Kidney capillary endothelial cell (primary cell): ENCODE results near the gene ST6GALNAC4.

Source experiments
- DNase-seq: peaks from one replicate; pipeline ENCODE4 v3.0.0-alpha.2; 2018; ENCODE audit warnings: low spot score

The ST6GALNAC4 gene

DNA sequence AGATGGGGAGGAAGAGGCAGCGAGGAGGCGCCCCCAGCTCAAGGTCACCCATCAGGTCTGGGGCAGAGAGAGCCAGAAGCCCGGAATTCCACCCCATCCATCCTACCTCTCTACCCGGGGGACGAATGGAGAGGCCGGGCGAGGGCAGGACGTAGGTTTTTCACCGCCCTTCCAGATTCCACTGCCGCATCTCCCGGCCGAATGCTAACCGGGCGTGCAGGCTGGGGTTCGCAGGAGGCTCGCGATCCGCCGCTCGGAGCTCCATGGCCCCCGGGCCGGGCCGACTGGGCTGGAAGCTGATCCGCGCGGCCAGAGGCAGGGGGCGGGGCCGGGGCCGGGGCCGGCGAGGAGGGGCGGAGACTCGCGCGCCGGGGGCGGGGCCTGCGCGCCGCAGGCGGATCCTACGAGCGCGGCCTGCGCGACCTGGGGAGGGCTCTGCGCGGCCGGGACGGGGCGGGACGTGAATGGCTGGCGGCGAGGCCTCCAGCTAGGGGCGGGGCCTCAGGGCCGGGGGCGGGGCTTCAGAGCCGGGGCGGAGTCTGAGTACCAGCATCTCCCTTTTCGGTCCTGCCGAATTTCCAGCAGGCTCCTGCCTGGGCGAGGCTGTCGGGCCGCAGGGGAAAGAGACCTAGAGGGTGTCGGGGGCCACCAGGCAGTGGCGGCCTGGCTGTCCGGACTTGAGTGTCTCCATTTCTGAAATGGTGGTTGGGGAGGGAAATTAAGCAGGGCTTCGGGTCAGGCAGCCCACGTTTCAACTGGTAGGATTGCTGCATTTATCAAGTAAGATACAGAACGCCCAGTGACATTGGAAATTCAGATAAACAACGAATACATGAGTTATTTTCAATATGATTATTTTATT is at the start of gene ST6GALNAC4:
TSS of gene ST6GALNAC4 (minus strand) at position 322 of the 862 bp plus-strand sequence. CDS start 622 bp downstream, outside the sequence.
- DNase-seq, result peak; percentile 85

- no peak for DNase-seq
These were observed 49.1 kb upstream of the ST6GALNAC4 start for GRCh38 chr9:127965953-127966352.

DNA sequence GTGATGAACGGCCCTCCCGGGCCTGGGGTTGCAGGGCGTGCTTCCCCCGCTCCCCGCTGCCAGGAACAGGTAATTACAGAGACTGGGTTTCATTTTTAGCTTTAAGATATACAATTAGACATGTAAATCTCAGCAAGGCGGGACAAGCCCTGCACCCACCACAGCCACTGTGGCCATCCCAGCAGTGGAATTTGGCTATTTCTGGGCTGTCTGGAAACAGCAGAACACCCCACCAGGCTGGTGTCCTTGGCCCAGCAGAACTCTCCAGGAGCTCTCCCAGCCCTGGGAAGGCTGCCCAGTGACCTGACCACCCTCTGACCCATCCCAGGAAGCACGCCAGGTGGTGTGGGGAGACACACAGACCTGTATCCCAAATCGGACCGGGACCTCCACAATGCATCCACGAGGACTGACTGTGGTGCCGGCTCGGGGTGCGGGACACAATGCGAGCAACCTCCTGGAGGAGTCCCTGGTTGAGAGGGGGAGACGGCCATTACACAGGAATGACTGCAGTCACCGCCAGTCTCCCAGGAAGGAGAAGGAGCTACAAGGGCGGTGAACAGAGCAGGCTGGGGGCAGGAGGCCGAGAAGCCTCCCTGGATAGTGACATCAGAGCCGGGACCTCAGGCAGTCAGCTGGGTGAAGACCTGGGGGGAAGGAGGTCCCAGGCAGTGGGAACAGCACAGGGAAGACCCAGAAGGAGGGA is 46.7 kb upstream of the ST6GALNAC4 start:
- no peak for DNase-seq

GRCh38 chr9:127963041-127963358 is 46.2 kb upstream of the ST6GALNAC4 start:
- DNase-seq, result no peak

- DNase-seq, result no peak
These were observed 45.4 kb upstream of the ST6GALNAC4 start for GRCh38 chr9:127962278-127962677.

DNA sequence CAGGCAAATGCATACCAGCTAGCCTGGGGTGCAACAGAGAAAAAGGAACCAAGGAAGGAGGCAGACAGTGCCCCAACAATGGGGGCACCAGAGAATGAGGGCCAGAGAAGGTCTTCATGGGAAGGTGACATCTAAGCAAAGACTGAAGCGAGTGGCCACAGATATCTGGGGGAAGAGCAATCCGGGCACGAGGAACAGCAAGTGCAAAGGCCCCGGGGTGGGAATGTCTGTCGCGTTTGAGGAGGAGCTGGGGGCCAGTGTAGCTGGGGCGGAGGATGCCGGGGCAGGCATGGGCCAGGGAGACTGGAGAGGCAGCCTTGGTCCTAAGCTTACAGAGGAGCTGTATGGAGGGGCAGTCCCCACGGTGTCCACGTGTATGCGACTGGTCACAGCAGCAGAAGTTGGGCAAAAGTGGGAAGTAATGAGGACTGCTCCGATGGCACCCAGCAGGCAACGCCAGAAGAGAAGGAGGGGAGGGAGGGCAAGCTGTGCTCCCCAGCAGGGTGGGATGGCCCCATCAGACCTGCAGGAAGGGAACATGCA is 44.8 kb upstream of the ST6GALNAC4 start:
- DNase-seq, result no peak

DNA sequence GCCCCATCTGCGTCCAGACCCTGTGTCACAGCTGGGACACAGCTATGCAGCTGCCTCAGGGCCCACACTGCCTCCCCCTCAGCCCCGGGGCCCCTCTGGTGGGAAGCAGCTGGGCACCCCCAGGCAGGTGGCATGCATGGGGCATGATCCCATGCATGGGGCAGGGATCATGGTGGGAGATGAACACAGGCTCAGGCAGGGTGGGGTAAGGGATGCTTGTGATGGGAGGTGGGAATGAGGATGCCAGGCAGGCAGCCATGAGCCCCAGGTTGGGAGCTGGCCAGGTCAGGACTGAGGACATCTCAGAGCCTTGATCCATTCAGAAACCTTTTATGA is 44.3 kb upstream of the ST6GALNAC4 start:
- no peak for DNase-seq

- no peak for DNase-seq
These were observed 43.7 kb upstream of the ST6GALNAC4 start for GRCh38 chr9:127960410-127961154.

DNA sequence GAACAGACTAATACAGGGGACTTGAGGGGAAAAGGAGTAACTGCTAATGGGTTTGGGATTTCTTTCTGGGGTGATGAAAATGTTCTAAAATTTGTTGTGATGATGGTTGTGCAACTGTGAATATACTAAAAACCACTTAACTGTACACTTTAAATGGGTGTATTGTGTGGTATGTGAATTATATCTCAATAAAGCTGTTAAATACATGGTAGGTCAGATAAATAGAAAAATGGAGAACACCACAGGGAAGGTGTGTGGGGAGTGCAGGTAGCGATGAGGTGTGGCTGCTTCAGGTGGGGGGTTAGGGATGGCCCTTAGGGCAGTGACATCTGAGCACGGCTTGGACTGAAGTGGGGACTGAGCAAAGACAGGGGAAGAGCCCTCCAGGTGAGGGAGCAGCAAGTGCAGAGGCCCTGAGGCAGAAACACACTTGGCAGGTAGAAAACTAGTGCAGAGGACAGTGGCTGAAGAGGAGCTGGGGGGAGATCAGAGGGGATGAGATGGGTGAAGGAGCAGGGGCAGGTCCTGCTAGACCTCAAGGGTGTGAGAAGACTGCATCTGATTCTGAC is 43.1 kb upstream of the ST6GALNAC4 start:
- DNase-seq, result no peak

DNA sequence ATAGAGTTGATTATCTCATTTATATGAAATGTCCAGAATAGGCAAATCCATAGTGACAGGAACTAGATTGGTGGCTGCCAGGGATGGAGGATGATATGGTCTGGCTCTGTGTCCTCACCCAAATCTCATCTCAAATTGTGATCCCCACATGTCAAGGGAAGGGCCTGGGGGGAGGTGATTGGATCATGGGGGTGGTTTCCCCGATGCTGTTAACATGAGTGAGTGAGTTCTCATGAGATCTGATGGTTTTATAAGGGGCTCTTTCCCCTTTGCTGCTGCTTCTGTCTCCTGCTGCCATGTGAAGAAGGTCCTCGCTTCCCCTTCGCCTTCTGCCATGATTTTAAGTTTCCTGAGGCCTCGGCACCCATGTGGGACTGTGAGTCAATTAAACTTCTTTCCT is 42.6 kb upstream of the ST6GALNAC4 start:
- no peak for DNase-seq

GRCh38 chr9:127958728-127959127 is 41.9 kb upstream of the ST6GALNAC4 start:
- DNase-seq, result no peak

GRCh38 chr9:127955294-127956015 is 38.6 kb upstream of the ST6GALNAC4 start:
- DNase-seq, result no peak

DNA sequence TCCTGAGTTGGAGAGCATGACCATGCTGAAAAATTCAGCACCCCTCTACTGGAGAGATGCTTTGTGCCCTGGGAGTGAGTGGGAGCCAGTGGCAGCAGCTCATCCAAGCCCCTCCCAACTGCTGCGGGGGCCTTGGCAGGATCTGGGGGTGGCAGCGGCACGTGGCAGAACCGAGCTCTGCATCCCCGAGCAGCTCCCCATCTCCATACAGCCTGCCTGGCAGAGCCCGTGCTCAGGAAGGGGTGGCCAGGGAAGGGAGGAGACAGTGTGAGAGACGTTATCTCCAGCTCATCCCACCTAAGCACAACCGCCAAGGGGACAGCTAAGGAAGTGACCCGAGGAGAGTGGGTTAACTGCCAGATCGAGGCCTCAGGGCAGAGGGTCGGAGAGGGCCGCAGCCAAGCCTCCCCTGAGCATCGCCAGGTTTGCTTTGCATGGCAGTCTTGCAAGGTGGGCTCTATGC is 38.0 kb upstream of the ST6GALNAC4 start:
- no peak for DNase-seq

DNA sequence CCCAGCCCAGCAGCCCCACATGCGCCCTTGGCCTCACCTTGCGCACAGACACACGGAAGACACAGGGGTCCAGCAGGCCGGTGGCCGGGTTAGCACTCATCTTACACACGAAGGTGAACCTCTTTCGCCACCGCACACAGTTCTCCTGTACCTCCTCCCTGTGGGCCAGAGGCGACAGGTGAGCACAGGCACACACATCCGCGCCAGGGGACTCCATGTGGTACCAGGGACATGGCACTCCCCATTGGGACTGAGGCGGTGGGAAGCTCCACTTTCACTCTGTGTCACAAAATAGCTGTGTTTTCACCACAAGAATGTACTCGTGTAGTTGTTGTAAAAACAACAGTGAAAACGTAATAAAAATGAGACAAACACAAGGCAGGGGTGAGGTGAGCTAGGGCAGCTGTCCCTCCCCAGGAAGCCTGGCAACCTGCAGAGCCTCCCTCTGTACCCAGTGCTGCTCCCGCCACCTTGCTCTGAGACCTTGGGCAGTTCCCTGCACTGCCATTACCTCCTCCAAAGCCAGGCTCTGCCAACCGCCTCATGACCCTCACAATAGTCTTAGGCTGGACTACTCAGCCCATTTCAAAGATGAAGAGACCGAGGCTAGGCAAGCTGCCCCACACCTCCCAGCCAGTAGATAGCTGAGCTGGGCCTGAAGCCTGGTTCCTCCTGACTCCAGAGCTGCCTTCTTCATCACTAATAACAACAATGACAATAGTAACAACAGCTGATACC is 37.1 kb upstream of the ST6GALNAC4 start:
- no peak for DNase-seq

DNA sequence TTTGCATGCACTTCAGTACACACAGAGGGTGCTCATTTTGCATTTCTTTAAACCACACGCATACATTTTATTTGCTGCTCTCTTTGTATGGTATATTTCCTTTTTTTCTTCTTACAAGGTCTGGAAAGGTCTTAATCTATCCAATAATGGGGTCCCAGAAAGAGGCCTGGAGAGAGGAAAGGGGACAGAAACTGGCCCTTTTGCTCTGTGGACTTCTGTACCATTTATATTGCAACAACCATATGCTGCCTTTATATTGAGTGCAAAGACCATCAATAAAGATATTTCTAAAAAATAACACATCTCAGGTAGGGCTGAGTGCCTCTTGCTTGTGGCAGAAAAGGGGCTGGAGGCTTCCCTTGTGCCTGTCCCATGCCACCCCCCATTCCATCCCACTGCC is 36.3 kb upstream of the ST6GALNAC4 start:
- DNase-seq, result no peak

- DNase-seq, result no peak
These were observed 33.9 kb upstream of the ST6GALNAC4 start for GRCh38 chr9:127950513-127951289.

DNA sequence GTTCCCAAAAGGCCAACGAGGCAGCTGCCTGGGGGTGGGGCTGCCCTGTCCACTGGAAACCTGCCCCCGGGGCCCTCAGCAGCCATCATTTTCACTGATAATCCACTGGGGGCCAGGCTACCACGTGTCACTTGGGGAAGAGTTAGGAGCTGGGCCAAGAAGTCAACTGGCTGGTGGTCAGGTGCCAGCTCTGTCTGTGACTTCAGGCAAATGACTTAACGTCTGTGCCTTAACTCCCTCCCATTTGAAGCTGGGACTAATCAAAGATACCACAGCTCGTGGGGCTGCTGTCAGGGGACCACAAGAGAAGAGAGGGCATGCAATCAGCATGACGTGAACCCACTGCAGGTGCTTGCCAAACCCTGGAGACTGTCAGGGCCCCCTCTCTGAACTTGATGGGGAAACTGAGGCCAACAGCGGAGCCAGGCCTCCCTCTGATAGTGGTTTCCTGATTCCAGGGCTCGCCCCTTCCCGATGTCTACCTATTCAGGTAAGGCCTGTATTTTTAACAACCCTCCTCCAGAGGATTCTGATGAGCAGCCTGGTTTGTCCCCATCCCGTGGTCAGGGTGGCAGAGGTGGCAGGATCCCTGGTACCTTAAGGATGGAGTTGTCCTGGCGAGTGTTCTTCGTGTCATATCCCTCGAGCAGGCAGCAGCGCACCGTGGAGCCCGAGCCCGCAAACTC is 33.1 kb upstream of the ST6GALNAC4 start:
- no peak for DNase-seq

DNA sequence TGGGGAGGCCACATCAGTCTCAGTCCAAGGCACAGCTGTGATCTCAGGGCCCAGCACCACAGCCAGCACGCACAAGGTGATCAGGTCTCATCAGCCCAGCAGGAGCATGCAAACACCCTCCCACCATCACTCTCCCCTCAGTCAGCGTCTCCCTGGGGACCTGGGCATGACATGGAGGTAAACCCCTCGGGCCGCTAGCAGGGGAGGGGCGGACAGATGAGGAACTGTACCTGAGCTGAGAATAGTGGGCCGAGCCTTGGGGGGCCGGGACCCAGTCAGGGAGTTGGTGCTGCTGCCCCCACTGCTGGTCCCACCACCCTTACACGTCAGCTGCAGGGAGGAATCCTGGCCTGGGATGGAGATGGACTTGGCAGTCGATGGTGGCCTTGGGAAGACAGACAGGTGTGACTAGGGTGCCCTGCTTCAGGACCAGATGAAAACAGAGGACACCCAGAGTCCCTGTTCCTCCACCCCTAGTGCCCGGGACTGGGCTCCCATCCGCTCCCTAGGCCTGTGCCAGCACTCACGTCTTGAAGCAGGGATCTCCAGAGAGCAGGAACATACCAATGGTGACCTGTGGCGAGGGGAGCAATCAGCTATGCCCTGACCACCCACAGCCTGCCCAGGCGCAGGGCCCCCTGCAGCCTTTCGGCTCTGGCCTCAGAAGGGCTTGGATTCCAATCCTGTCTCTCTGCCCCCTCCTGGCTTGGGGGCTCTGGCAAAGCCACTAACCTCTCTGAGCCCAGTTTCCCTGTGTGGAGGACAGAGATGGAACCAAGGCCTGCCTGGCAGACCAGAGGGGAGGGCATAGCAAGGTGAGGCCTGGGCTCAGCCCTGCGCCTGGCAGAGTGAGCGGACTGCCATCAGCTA is 31.2 kb upstream of the ST6GALNAC4 start:
- DNase-seq, result no peak
